ENCODE data around the gene F8.
"Not testable (repeated sequence)": the region's sequence is repeated elsewhere in the genome, so short reads cannot be mapped to it uniquely, and the experiment has no call there.

F8 gene

GRCh38 chrX:154873329-154873728, 149.2 kb downstream of the F8 start:
- no peak for TF ChIP-seq CTCF (IDR thresholded peaks at IDR 0.05; ENCODE audit: low read depth, low read length, missing control alignments)
- H3K4me3 ChIP-seq (ENCODE audit: low read depth, low read length) = no peak overlapping the region
- no peak for DNase-seq (ENCODE audit: low read depth)

DNA sequence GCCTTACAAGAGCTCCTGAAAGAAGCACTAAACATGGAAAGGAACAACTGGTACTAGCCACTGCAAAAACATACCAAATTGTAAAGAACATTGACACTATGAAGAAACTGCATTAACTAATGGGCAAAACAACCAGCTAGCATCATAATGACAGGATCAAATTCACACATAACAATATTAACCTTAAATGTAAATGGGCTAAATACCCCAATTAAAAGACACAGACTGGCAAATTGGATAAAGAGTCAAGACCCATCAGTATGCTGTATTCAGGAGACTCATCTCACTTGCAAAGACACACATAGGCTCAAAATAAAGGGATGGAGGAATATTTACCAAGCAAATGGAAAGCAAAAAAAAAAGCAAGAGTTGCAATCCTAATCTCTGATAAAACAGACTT, 154.0 kb downstream of the F8 start:
- H3K4me3 ChIP-seq (ENCODE audit: low read depth, low read length); DNase-seq (ENCODE audit: low read depth): not testable (repeated sequence)

DNA sequence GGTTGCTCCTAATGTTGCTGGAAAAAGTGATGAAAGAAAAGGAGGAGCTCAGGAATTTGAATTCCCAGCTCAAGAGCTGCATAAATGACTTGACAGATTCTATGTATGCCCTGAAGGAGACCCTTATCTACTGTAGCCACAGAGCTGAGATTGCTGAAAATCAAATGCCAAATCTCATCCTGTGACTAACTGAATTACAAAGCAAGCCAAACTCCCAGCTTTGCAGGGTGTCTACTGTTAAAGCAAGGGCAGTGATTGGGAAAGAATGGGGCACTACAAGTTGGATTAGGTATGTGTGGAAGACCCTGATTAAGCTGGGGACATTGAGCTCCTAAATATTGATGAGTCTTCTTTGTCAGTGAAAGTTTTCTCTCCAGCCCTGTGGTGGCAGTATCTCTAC, 167.3 kb downstream of the F8 start:
- no peak for TF ChIP-seq CTCF (IDR thresholded peaks at IDR 0.05; ENCODE audit: low read depth, low read length, missing control alignments)

GRCh38 chrX:154850957-154851611, 171.4 kb downstream of the F8 start:
- H3K4me3 ChIP-seq (ENCODE audit: low read depth, low read length) = no peak overlapping the region
- DNase-seq (ENCODE audit: low read depth) = no peak

More for the DNA sequence above, 167.3 kb downstream of the F8 start:
- H3K4me3 ChIP-seq (ENCODE audit: low read depth, low read length) = no peak overlapping the region
- DNase-seq (ENCODE audit: low read depth) = no peak

GRCh38 chrX:154840856-154841255, 181.7 kb downstream of the F8 start:
- peak; percentile 38 for TF ChIP-seq CTCF (IDR thresholded peaks at IDR 0.05; ENCODE audit: low read depth, low read length, missing control alignments)
- DNase-seq (ENCODE audit: low read depth) = no peak
- H3K4me3 ChIP-seq (ENCODE audit: low read depth, low read length) = no peak overlapping the region

More at GRCh38 chrX:154850957-154851611, 171.4 kb downstream of the F8 start:
- TF ChIP-seq CTCF (IDR thresholded peaks at IDR 0.05; ENCODE audit: low read depth, low read length, missing control alignments) = no peak

GRCh38 chrX:154836163-154836562, 186.4 kb downstream of the F8 start:
- TF ChIP-seq CTCF (IDR thresholded peaks at IDR 0.05; ENCODE audit: low read depth, low read length, missing control alignments) = no peak
- H3K4me3 ChIP-seq (ENCODE audit: low read depth, low read length) = no peak overlapping the region
- DNase-seq (ENCODE audit: low read depth) = no peak

DNA sequence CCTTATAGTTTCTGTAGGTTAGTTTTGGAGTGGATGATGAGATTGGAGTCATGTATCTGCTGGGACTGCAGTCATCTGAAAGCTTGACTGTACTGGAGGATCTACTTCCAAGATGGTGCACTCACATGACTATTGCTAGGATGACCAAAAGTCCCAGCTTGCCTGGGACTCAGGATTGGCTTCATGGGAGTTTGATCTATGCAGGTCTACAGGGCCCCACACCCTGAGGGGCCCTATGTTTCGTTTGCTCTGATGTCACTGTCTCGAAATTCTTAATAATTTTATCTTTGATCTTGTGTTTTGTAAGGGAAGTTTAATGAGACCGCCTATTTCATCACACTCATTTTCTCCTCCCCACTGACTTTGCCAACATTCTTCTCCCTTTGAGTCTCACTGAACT, 188.0 kb downstream of the F8 start, which contains the start of gene SMIM9:
TSS of gene SMIM9 (minus strand) at position 101 of the 400 bp plus-strand sequence. CDS start 3,806 bp downstream, outside the sequence.
- no peak for DNase-seq (ENCODE audit: low read depth)
- TF ChIP-seq CTCF (IDR thresholded peaks at IDR 0.05; ENCODE audit: low read depth, low read length, missing control alignments) = no peak
- H3K4me3 ChIP-seq (ENCODE audit: low read depth, low read length) = no peak within 1 kb of the TSS
